Measurements from ENCODE around the gene CGB1.
A peak's percentile ranks its signal among the peaks of the same experiment; 100 is the strongest.

The CGB1 gene

DNA sequence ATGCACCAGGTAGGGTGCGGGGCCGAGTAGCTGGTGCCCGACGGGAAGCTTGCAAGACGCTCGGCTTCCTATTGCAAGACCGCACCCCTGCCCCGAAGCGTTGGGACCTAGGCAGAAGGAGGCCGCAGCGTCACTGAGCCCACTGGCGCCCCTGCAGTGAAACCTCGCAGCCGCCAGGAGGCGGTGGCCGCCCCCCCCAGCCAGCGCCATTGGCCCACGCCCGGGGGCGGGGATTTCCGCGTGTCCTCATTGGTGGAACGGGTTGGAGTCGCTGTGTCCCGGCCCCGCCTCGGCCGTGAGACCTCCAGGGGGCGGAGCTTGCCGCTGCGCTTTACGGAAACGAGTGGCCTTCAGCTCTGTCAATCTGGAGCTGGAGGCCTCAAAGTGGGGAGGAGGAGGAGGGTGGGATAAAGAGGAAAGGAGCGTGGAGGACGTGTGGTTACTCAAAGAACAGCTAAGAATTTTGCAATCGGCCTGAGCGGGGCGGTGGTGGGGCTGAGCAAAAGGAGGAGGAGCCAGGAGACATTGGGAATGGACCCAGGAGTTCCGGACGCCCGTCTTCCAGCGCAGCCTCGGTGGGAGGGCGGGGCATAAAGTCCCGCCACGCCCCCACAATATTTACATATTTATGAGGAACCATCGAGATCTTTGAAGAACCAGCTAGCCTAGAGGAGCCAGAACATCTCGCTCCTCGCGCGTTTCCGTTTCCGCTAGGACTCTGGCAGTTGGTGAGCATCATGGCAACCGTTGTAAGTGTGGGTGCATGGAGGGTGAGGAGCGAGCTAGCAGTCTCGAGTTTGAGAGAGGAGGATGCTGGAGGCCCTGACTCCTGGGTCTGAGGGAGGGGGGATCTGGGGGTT lies 43.3 kb downstream of the CGB1 start, which contains the start of the genes GYS1 and RUVBL2:
Gene GYS1, minus strand, starts transcription at position 135 of the 860 bp plus-strand sequence. CDS start 197 bp downstream, outside the sequence.
Gene RUVBL2, plus strand, starts transcription at position 713 of the 860 bp plus-strand sequence. Its CDS starts 25 bp downstream, at position 738.
- DNase-seq (ENCODE audit: low read depth): peak; percentile 98

DNA sequence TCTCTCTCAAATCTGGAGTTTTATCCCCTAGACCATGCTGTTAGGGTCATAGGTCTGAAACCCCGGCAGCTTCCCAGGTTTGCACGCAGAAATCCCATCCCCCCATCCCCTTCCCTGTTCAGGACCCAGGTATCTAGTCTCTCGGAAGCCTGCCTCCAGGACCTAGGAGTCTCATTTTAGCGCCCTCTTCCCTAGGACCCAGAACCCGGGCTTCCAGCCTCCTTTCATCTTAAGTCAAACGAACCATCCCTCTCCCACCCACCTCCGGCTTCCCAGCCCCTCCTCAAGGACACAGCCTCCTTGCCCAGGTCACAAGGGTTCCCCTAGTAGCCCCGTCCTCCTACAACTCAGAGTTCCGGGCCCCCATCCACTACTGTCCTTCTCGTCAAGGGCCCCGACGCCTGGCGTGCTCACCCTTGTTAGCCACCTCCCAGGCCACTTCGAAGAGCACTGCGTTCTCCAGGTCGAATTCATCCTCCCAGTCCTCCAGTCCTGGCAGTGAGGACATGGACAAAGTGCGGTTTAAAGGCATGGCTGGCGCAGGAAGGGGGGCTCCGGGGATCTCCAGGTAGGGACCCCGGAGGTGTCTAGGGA lies 44.0 kb downstream of the CGB1 start:
- no peak for DNase-seq (ENCODE audit: low read depth)

DNA sequence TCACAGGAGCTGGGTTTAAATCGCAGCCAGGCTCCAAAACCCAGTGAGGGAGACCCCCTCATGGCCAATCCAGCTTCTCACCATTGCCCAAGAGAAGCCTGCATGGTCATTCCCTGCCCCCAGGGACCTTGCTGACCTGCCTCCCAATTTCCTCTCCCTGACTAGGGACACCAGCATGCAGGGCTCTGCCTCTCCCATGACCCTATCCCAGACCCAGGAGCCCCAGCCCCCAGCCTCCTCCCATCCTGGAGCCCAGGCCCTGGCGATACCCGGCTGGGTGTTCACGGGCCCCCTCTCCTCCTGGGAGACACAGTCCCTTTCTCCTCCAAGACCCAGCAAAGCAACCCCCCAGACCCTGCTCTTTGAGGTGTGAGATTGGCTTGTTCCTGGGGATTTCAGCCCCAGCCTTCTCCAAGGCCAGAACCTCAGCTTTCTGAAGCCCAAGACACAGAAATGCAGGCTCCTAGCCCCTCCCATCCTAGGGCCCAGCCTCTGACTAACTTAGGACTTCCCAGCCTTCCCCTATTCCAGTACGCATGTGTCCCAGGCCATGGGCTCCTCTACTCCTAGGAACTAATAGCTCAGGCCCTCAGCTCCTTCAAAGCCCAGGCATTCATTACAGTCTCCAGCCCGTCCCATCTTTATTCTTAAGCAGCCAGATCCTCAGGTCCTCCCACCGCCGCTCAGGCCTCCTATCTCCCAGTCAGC lies 44.7 kb downstream of the CGB1 start:
- no peak for DNase-seq (ENCODE audit: low read depth)

DNA sequence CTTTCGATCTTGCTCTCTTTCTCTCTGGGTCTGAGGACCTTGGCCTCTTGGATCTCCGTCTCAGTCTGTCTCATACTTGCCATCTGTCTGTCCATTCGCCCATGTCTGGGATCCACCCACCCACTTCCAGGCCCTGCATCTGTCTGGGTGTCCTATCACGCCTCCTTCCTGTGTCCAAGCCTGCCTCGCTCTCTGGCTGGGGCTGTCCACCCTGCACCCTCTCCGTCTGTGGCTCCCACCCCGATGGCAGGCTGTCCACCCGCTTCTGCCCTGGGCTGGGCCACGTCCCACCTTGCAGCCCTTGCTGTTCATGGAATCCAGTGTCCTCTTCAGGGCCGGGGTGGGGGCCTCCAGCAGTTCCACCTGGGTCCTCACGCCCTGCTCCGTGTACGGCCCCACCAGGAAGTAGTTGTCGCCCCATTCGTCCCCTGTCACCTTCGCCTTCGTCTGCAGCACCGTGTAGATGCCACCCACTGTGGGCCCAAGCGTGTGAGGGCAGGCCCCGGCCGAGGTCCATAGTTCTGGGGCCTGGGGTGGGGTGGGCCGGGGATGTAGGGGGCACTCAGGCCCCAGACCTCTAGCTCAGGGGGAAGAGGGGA lies 45.6 kb downstream of the CGB1 start:
- no peak for DNase-seq (ENCODE audit: low read depth)

DNA sequence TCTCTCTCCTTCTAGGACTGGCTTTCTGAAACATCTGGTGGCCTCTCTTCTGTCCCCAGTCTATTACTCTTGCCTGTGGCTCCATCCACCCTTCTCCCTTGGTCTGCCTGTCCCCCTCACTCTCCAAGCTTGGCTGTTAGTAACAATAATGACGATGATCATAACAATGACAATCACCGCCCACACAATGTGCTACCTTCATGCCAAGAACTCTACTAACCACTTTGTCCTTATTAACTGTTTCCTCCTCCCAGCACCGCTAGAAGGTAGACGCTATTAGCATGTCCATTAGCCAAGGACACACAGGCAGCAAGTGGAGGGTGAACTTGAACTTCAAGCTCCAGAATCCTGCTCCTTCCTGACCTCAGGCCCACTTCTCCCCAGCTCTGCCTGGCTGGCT lies 46.3 kb downstream of the CGB1 start:
- DNase-seq (ENCODE audit: low read depth): no peak

DNA sequence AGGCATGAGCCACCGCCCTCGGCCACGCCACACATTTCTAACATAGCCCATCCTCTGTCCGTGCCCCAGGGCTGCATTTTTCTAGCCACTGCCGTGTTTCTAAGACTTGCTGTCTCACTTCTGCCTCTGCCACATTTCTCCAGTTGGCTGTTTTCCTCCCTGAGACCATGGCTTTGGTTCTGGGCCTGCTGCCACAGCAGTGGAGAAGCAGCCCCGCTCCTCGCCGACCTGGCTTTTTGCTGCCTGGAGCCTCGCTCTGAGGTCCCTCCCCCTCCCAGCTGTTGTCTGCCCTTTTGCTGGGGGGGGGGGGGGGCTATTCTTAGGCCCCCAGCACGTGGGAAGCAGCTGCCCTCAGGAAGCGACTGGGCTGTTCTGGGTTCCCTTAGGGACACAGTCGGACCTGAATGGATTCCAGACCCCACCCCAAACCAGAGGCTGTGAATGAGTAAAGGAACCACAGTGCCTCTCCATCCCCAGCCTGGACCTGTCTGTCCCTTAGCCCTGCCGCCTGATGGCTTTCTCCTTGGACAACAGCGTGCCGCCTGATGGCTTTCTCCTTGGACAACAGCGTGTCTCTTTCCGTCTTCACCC lies 46.9 kb downstream of the CGB1 start:
- DNase-seq (ENCODE audit: low read depth): no peak

DNA sequence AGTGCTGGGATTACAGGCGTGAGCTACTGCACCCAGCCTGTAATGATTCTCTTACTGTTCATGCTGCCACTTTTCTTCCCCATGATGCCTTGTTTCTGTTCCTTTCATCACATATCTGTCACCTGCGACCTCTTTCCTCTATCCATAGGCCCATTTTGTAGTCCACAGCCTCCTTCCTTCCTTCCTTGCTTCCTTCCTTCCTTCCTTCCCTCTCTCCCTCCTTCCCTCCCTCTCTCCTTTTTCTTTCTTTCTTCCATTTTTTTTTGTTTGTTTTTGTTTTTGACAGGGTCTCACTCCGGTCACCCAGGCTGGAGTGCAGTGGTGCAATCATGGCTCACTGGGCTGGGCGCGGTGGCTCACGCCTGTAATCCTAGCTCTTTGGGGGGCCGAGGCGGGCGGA lies 47.8 kb downstream of the CGB1 start:
- no peak for DNase-seq (ENCODE audit: low read depth)

DNA sequence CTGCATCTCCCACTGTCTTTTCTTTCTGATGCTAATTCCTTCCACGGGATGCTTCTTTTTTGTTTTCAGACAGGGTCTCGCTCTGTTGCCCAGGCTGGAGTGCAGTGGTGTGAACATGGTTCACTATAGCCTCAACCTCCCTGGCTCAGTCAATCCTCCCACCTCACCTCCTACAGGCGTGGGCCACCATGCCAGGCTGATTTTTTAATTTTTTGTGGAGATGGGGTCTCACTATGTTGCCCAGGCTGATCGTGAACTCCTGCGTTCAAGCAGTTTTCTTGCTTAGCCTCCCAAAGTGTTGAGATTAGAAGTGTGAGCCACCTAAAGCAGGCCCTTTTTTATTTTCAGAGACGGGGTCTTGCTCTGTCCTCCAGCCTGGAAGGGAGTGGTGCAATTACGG lies 48.4 kb downstream of the CGB1 start:
- DNase-seq (ENCODE audit: low read depth): no peak

DNA sequence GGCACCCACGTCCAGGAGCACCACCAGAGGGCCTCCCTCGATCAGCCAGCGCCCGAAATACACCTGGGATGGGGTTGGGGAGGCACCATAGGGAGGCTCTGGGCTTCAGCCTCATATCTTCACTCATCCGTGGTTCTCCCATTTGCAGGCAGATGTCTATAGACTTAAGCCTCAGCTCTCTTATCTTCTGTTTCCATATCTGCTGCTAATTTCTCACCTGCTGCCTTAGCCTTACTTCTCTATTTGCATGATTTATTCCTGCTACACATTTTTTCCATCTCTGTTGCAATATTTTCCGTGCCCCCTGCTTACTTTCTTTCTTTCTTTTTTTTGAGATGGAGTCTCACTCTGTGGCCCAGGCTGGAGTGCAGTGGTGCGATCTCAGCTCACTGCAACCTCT lies 49.4 kb downstream of the CGB1 start:
- DNase-seq (ENCODE audit: low read depth): no peak

DNA sequence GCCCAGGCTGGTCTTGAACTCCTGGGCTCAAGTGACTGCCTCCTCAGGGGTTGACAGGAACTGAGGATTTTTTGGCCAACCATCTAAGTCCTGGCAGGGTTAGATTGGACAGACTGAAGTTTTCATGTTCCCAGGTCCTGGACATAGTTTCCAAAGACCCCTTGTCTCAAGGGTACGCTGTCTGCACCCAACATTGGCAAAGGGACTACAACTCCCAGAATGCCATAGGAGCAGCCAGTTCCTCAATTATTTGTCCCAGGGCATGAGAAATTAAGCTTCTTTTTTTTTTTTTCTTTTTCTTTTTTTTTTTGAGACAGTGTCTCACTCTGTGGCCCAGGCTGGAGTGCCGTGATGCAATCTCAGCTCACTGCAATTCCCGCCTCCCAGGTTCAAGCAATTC lies 50.5 kb downstream of the CGB1 start:
- no peak for DNase-seq (ENCODE audit: low read depth)

DNA sequence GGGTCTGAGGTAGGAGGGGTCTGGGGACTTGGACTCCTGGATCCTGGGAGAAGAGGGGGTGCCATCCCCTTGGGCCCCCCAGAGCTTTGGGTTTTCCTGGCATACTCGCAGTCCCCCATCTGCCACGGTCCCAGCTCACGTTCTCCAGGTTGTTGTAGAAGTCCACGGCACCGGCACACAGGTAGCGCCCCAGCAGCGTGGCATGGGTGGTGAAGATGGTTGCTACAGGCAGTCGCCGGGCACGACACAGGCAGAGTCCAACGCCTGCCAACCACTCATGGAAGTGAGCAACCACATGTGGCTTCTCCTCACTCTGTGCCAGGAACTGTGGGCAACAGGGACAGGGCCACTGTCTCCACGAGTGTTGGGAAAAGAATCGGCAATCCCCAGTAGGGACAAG lies 51.0 kb downstream of the CGB1 start:
- DNase-seq (ENCODE audit: low read depth): no peak

All from stimulated activated CD8-positive, alpha-beta memory T cell treated with anti-CD3 and anti-CD28 coated beads, Interleukin-12 subunit alpha, Interleukin-12 subunit beta, amount 100 ng/mL, for 1 hour (primary cell).